ENCODE results near the gene CTDSPL. TPM values are rescaled to one million over a fixed set of nuclear protein-coding genes. Genes with fewer than 3 reads are reported as not detected.
"Not testable (repeated sequence)": the region's sequence is repeated elsewhere in the genome, so short reads cannot be mapped to it uniquely, and the experiment has no call there.

The CTDSPL gene, protein sequence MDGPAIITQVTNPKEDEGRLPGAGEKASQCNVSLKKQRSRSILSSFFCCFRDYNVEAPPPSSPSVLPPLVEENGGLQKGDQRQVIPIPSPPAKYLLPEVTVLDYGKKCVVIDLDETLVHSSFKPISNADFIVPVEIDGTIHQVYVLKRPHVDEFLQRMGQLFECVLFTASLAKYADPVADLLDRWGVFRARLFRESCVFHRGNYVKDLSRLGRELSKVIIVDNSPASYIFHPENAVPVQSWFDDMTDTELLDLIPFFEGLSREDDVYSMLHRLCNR
- total RNA-seq, result 1 to 10 TPM; 1.6 to 2.3 TPM

DNA sequence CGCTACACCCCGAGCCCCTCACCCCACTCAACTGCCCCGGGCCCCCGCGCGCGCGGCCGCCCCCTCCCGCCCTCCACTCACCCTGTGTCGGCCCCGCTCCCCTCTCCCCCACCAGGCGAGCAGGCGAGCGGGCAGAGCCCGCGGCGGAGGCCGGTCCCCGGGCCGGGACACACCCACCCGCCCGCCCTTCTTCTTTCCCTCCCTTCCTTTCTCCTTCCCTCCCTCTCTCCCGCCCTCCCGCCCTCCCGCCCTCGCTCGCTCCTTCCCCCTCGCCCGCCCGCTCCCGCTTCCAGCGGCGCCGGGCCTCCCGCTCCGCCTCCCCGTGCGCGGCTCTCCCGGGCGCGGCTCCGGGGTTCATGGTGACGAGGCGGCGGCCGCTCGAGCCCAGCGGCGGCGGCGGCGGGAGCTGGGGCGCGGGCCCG is at the start of gene CTDSPL:
Gene CTDSPL (plus strand): TSS at position 261 of the 422 bp plus-strand sequence. CDS start 320 bp downstream, outside the sequence.
- no peaks in the 10 kb centered on the region for H3K9me3 Mint-ChIP-seq
- peaks cover 13% of the 10 kb centered on the region for H3K27me3 Mint-ChIP-seq
- H3K27ac Mint-ChIP-seq, result no peak within 1 kb of the TSS
- peak; percentile 23 for DNase-seq
- H3K4me1 Mint-ChIP-seq, result peaks cover 21% of the 10 kb centered on the region
- no peaks in the 10 kb centered on the region for H3K36me3 Mint-ChIP-seq
- H3K4me3 Mint-ChIP-seq, result peak within 1 kb of the TSS; percentile 78

DNA sequence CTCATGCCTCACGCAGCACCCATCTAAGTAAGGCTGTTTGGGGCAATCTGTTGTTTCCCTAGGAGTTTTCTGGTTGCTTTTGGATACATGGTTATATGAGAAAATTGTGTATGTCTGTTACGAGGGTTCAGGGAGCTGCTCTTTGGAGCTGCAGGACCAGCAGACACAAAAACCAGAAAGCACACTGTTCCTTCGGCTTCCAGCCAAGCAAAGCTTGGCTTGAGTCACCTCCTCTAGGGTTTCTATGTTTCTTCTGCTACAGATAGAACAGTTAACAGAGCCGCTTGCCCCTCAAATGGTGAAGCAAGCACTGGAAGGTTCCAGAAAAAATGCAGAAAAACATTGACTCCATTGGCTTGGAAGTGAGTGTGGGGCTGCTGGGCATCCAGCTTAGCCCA is 49.2 kb upstream of the CTDSPL start:
- H3K36me3 Mint-ChIP-seq, result no peaks in the 10 kb centered on the region

DNA sequence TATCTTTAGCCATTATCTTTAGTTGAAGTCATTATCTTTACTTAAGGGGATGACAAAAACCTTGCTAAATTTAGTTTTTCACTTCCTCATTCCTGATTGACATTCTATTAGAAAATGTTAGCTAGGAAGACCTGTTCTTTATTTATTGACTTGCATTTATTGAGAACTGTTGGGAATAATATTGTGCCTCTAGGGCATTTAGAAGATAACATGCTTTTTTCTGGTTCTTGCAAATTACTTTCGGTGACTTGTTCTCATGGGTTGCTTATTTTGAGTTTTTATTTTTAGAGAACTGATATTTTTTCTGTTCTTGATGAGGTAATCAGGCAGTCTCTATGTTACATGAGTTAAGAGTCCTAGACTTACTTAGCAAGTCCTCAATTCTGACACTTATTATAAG is 48.3 kb upstream of the CTDSPL start:
- Mint-ChIP-seq H3K4me3 (no peak overlapping the region), H3K9me3 (no peaks in the 10 kb centered on the region), H3K4me1 (no peaks in the 10 kb centered on the region), H3K27ac (no peak overlapping the region), H3K36me3 (no peaks in the 10 kb centered on the region), H3K27me3 (no peaks in the 10 kb centered on the region)
- DNase-seq, result no peak

More for the DNA sequence above, 49.2 kb upstream of the CTDSPL start:
- no peaks in the 10 kb centered on the region for H3K27me3 Mint-ChIP-seq
- H3K4me1 Mint-ChIP-seq, result no peaks in the 10 kb centered on the region
- no peaks in the 10 kb centered on the region for H3K9me3 Mint-ChIP-seq
- no peak for DNase-seq
- no peak overlapping the region for H3K4me3 Mint-ChIP-seq
- no peak overlapping the region for H3K27ac Mint-ChIP-seq

DNA sequence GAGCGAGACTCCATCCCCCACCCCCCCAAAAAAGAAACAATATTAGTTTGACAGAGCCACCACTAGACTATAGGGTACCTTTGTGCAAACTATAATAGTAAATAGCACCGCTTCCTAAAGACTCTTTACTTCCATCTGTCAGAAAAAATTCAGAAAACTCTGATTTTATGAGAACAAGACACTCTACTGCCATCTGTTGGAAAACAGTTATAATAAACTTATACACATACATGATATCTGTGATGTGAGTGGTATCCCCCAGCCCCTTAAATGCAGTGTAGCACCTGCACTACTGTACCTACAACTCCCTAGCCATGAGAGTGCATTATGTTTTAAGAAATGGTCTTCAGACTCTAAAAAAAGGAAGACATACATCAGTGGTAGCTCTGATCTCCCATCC is 47.1 kb upstream of the CTDSPL start:
- no peaks in the 10 kb centered on the region for H3K4me1 Mint-ChIP-seq

DNA sequence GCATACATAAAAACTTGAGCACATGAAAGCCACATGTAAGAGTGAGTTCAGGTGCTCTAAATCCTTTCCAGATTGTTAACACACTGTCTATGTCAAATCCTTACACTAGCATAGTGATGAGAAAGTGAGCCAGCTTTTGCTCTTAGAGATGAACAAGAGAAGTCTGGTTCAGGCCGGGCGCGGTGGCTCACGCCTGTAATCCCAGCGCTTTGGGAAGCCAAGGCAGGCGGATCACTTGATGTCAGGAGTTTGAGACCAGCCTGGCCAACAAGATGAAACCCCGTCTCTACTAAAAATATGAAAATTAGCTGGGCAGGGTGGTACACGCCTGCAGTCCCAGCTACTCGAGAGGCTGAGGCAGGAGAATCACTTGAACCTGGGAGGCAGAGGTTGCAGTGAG is 46.5 kb upstream of the CTDSPL start:
- not testable (repeated sequence) for DNase-seq, H3K9me3 Mint-ChIP-seq

More for the DNA sequence above, 47.1 kb upstream of the CTDSPL start:
- no peak overlapping the region for H3K4me3 Mint-ChIP-seq
- no peaks in the 10 kb centered on the region for H3K36me3 Mint-ChIP-seq
- DNase-seq, result no peak
- H3K27ac Mint-ChIP-seq, result no peak overlapping the region
- H3K27me3 Mint-ChIP-seq, result no peaks in the 10 kb centered on the region
- H3K9me3 Mint-ChIP-seq, result no peaks in the 10 kb centered on the region

DNA sequence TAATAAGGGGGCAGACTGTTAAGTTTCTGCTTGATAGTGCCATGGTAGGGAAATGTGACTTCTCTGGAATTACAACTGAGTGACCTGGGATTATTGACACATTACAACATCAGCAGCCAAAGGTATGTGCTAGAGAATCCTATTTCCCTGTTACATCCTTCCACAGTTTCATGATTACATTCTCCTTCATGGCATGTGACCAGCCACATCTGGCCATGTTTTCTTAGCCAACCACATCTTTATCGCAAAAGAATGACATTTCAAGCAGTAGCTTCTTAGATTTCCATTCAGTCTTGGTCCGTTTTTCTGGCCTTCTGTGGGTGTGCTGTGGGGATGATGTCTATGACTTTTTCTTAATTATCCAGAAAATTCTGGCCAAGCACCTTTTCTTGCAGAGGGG is 45.4 kb upstream of the CTDSPL start:
- DNase-seq, result no peak
- no peaks in the 10 kb centered on the region for H3K27me3 Mint-ChIP-seq
- no peak overlapping the region for H3K4me3 Mint-ChIP-seq
- no peaks in the 10 kb centered on the region for H3K36me3 Mint-ChIP-seq
- no peaks in the 10 kb centered on the region for H3K9me3 Mint-ChIP-seq
- H3K27ac Mint-ChIP-seq, result no peak overlapping the region
- H3K4me1 Mint-ChIP-seq, result no peaks in the 10 kb centered on the region

More for the DNA sequence above, 46.5 kb upstream of the CTDSPL start:
- H3K4me3 Mint-ChIP-seq, H3K27me3 Mint-ChIP-seq, H3K27ac Mint-ChIP-seq, H3K4me1 Mint-ChIP-seq, H3K36me3 Mint-ChIP-seq: not testable (repeated sequence)

DNA sequence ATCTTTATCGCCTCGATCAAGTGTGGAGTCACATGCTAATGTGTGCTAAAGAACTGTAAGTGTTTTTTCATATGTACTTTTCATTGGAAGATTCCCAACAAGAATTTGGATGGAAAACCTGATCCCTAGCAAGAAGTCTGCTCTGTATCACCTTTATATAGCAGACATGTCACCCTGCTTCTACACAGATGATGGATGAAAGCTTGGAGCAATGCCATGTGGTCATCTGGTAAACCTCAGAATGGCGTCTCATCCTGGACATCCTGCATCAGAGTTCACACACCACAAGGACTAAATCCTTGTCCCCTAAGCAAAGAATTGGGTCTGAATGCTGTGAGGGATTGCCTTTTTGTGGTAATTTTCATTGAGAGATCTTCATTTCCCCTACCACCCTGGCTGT is 42.1 kb upstream of the CTDSPL start:
- Mint-ChIP-seq H3K27me3 (no peaks in the 10 kb centered on the region), H3K4me3 (no peak overlapping the region), H3K4me1 (no peaks in the 10 kb centered on the region), H3K36me3 (no peaks in the 10 kb centered on the region), H3K9me3 (no peaks in the 10 kb centered on the region), H3K27ac (no peak overlapping the region)
- DNase-seq, result no peak

DNA sequence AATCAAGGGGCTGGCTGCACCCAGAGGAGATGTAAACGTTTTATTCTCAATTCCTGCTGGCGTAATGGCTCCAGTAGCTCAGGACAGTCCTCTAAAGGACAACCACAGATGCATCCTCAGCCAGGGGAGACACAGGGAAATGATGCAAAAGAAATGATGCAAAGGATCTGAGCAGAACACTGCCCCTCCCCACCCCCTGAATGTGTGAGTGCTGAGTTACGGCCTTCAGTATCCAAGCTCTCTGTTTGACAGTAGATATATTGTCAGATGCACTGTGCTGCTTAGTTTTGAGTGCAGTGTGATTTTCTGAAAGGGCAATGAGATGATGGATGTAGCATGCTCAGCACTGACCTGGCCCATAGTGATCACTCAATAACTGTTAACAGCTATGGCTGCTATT is 41.4 kb upstream of the CTDSPL start:
- Mint-ChIP-seq H3K27me3 (no peaks in the 10 kb centered on the region), H3K27ac (no peak overlapping the region), H3K4me3 (no peak overlapping the region), H3K9me3 (no peaks in the 10 kb centered on the region), H3K36me3 (no peaks in the 10 kb centered on the region), H3K4me1 (no peaks in the 10 kb centered on the region)
- no peak for DNase-seq

DNA sequence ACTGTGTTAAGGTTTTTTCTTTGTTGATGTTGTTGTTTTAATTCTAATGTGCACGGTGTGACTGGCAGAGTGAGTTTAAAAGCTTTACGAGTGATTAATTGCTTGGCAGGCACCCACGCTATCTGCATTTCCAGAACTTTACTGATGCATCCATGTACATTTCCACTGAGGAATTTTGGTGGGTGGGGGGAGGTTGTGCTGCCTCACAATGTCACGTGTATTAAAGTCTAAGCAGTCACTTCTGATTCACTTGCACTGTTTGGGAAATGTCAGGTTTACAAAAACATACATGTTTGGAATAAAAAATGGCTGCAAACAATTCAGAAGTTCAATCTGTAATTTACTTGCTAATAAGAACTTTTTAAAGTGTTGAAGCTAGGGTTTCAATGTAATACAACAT is 38.5 kb upstream of the CTDSPL start:
- H3K4me1 Mint-ChIP-seq, result no peaks in the 10 kb centered on the region
- no peaks in the 10 kb centered on the region for H3K9me3 Mint-ChIP-seq
- H3K27ac Mint-ChIP-seq, result no peak overlapping the region
- H3K36me3 Mint-ChIP-seq, result no peaks in the 10 kb centered on the region
- no peaks in the 10 kb centered on the region for H3K27me3 Mint-ChIP-seq
- DNase-seq, result no peak
- no peak overlapping the region for H3K4me3 Mint-ChIP-seq

DNA sequence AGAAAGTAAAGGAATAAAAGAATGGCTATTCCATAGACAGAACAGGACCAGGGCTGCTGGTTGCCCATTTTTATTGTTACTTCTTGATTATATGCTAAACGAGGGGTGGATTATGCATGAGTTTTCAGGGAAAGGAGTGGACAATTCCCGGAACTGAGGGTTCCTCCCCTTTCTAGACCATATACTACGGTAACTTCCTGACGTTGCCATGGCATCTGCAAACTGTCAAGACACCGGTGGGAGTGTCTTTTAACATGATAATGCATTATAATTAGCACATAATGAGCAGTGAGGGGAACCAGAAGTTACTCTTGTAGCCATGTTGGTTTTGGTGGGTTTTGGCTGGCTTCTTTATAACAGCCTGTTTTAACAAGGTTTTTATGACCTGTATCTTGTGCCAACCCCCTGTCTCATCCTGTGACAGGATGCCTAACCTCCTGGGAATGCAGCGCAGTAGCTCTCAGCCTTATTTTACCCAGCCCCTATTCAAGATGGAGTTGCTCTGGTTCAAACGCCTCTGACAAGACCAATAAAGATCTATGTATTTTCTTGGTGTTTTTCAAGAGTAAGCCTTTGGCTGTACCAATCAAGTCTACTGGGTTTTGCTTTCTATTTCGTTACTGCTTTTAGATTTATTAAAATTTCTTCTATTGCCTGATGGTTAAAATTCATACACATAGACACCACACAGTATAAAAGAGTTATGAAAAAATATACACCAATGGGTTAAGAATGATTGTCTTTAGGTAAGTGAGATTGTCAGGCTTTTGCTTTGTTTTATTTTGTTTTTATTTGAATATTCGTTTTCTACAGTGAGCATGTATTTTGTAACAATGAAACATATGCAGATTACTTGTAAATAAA is 37.4 kb upstream of the CTDSPL start:
- DNase-seq, result no peak
- H3K4me1 Mint-ChIP-seq, result no peaks in the 10 kb centered on the region
- H3K27me3 Mint-ChIP-seq, result peaks cover 7% of the 10 kb centered on the region
- no peak overlapping the region for H3K27ac Mint-ChIP-seq
- no peak overlapping the region for H3K4me3 Mint-ChIP-seq
- H3K36me3 Mint-ChIP-seq, result no peaks in the 10 kb centered on the region
- no peaks in the 10 kb centered on the region for H3K9me3 Mint-ChIP-seq

DNA sequence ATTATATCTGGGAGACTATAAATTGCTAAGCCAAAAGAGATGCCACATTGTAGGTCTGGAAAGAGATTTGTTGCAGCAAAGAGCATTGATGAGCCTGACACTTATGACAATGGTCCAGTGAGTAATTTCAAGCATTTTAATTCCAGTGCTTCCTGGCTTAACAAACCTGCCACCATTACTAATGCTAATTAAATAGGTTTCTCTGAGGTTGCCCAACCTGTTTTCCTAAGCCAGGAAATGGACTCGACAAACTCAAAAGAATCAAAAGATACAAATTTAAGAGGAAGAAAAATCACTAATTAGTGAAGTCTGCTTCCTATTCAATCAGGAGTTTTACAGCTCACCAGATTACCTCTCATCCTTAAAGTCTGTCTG is 36.7 kb upstream of the CTDSPL start:
- H3K27ac Mint-ChIP-seq, result no peak overlapping the region

DNA sequence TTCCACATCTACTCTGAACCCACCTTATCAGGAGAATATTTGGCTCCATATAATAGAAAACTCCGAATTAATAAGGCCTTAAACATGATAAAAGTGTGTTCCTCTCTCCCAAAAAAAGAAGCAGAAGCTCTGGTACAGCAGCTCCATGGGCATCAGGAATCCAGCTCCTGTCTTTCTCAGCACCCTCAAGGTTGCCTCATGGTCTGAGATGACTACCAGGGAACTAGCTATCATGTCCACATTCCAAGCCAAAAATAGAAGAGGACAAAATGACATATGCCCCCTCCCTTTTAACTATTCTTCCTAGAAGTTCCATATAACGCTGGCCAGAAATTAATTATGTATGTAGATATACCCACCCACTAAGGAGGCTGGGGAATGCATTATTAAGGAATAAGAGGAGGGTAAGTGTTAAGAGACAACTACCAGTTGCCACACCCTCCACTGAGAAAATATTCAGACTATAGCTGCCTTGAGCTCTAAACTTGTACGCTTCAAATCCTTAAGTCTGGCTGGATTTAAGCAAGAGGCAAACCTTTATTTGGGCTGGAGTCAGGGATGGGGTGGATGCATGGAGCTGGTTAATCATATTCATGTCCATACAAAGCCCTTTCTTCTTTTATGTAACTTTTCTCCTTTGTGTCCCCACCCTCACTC is 35.8 kb upstream of the CTDSPL start:
- Mint-ChIP-seq H3K36me3 (peaks cover 2% of the 10 kb centered on the region), H3K4me1 (no peaks in the 10 kb centered on the region), H3K27ac (no peak overlapping the region), H3K9me3 (no peaks in the 10 kb centered on the region), H3K4me3 (no peak overlapping the region), H3K27me3 (peaks cover 8% of the 10 kb centered on the region)
- DNase-seq, result no peak

More for the DNA sequence above, 36.7 kb upstream of the CTDSPL start:
- Mint-ChIP-seq H3K36me3 (no peaks in the 10 kb centered on the region), H3K27me3 (peaks cover 8% of the 10 kb centered on the region), H3K9me3 (no peaks in the 10 kb centered on the region), H3K4me1 (no peaks in the 10 kb centered on the region), H3K4me3 (no peak overlapping the region)
- DNase-seq, result no peak

DNA sequence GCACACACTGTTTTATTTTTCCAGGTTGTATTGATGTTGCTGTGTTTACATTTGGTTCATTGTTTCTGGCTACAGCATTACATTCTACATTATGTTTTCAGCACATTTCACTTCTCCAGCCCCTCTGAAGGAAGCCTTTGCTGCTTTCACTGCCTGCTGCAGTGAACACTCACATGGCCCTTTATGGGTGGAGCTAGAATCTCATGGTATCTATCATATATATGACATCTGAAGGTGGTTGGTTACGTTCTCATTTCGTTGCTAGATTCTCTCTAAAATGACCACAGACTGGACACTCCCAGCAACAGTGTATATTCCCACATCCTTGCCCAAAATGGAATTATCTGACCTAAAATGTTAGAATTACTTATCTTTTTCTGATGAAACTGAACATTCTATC is 35.2 kb upstream of the CTDSPL start:
- no peak for DNase-seq
- H3K27ac Mint-ChIP-seq, result no peak overlapping the region
- H3K4me1 Mint-ChIP-seq, result no peaks in the 10 kb centered on the region
- H3K4me3 Mint-ChIP-seq, result no peak overlapping the region
- H3K9me3 Mint-ChIP-seq, result no peaks in the 10 kb centered on the region
- H3K27me3 Mint-ChIP-seq, result peaks cover 8% of the 10 kb centered on the region
- peaks cover 2% of the 10 kb centered on the region for H3K36me3 Mint-ChIP-seq

DNA sequence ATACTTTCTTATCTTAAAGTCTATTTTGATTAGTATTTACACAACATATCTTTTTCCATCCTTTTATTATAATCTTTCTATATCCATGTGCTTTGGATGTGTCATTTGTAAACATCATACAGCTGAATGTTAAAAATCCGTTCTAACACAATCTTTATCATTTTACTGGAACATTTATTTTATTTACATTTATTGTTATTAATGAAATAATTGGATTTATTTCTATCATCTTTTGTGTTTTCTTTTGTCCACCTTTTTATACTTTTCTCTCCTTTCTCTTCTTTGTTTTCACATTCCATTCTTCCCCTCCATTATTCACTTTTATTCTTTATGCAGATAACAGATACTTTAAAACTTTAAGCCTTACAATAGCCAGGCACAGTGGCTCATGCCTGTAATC is 34.7 kb upstream of the CTDSPL start:
- H3K27me3 Mint-ChIP-seq, result peaks cover 8% of the 10 kb centered on the region
- no peak overlapping the region for H3K27ac Mint-ChIP-seq
- no peak for DNase-seq
- H3K36me3 Mint-ChIP-seq, result peaks cover 2% of the 10 kb centered on the region
- H3K9me3 Mint-ChIP-seq, result no peaks in the 10 kb centered on the region
- H3K4me3 Mint-ChIP-seq, result no peak overlapping the region
- H3K4me1 Mint-ChIP-seq, result no peaks in the 10 kb centered on the region

DNA sequence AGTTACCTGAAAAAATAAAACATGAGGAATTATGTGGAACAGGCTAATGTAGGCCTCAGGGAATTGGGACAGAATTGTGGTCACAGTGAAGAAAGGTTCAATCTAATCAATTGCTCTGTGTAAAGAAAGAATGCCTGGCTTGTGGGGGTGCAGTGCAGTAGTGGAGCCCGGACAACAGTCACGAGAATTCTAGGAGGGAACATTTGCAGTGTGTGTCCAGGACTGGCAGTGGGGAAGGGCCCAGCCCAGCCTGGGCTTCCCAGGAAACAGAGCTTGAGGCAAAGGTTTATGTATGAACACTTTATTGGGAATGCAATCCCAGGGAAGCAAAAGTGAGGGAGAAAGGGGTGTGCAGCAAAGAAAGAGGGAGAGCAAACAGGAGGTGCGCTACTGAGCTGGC is 29.2 kb upstream of the CTDSPL start:
- no peaks in the 10 kb centered on the region for H3K4me1 Mint-ChIP-seq
- peaks cover 2% of the 10 kb centered on the region for H3K36me3 Mint-ChIP-seq
- H3K27me3 Mint-ChIP-seq, result peaks cover 8% of the 10 kb centered on the region
- DNase-seq, result no peak
- H3K27ac Mint-ChIP-seq, result no peak overlapping the region
- no peaks in the 10 kb centered on the region for H3K9me3 Mint-ChIP-seq
- no peak overlapping the region for H3K4me3 Mint-ChIP-seq

All from activated naive CD8-positive, alpha-beta T cell treated with anti-CD3 and anti-CD28 coated beads for 36 hours (primary cell).